ENCODE results near the gene FBXO2.

FBXO2 gene

GRCh38 chr1:11600836-11601235 lies 53.4 kb downstream of the FBXO2 start:
- ATAC-seq (ENCODE audit: low read depth) (no peak), DNase-seq (ENCODE audit: low spot score) (no peak)
- H3K27ac ChIP-seq (ENCODE audit: poor library complexity, severe bottlenecking) = no peak overlapping the region
- peaks cover 7% of the 10 kb centered on the region for H3K4me1 ChIP-seq (ENCODE audit: insufficient read depth, poor library complexity, severe bottlenecking)
- H3K27me3 ChIP-seq (ENCODE audit: insufficient read depth, poor library complexity, severe bottlenecking) = no peaks in the 10 kb centered on the region
- H3K9me3 ChIP-seq (ENCODE audit: severe bottlenecking) = no peaks in the 10 kb centered on the region
- no peak overlapping the region for H3K4me3 ChIP-seq (ENCODE audit: severe bottlenecking)
- TF ChIP-seq CTCF (IDR thresholded peaks at IDR 0.05; ENCODE audit: poor library complexity, severe bottlenecking) = no peak
- no peaks in the 10 kb centered on the region for H3K36me3 ChIP-seq (ENCODE audit: low read depth)

- H3K36me3 ChIP-seq (ENCODE audit: low read depth) = no peaks in the 10 kb centered on the region
- DNase-seq (ENCODE audit: low spot score) (no peak), ATAC-seq (ENCODE audit: low read depth) (no peak)
- no peak for TF ChIP-seq CTCF (IDR thresholded peaks at IDR 0.05; ENCODE audit: poor library complexity, severe bottlenecking)
- no peak overlapping the region for H3K27ac ChIP-seq (ENCODE audit: poor library complexity, severe bottlenecking)
- H3K9me3 ChIP-seq (ENCODE audit: severe bottlenecking) = no peaks in the 10 kb centered on the region
- peaks cover 7% of the 10 kb centered on the region for H3K4me1 ChIP-seq (ENCODE audit: insufficient read depth, poor library complexity, severe bottlenecking)
- H3K27me3 ChIP-seq (ENCODE audit: insufficient read depth, poor library complexity, severe bottlenecking) = no peaks in the 10 kb centered on the region
- H3K4me3 ChIP-seq (ENCODE audit: severe bottlenecking) = no peak overlapping the region
These were observed 54.2 kb downstream of the FBXO2 start for GRCh38 chr1:11599891-11600576.

- no peak for TF ChIP-seq CTCF (IDR thresholded peaks at IDR 0.05; ENCODE audit: poor library complexity, severe bottlenecking)
- Histone ChIP-seq H3K27ac (ENCODE audit: poor library complexity, severe bottlenecking) (no peak overlapping the region), H3K9me3 (ENCODE audit: severe bottlenecking) (no peaks in the 10 kb centered on the region), H3K4me3 (ENCODE audit: severe bottlenecking) (no peak overlapping the region), H3K36me3 (ENCODE audit: low read depth) (no peaks in the 10 kb centered on the region), H3K4me1 (ENCODE audit: insufficient read depth, poor library complexity, severe bottlenecking) (peaks cover 7% of the 10 kb centered on the region), H3K27me3 (ENCODE audit: insufficient read depth, poor library complexity, severe bottlenecking) (no peaks in the 10 kb centered on the region)
- DNase-seq (ENCODE audit: low spot score) (no peak), ATAC-seq (ENCODE audit: low read depth) (peak; percentile 83)
These were observed 55.8 kb downstream of the FBXO2 start for GRCh38 chr1:11598461-11598860.

Data from RWPE2 (cell line).